Stimulated activated CD8-positive, alpha-beta memory T cell treated with anti-CD3 and anti-CD28 coated beads, Interleukin-4, amount 100 ng/mL, for 24 hours (primary cell): ENCODE results near the gene PLEKHB2.
"Not testable (repeated sequence)": the region's sequence is repeated elsewhere in the genome, so short reads cannot be mapped to it uniquely, and the experiment has no call there.

Source experiments
- DNase-seq: peaks from one replicate; pipeline ENCODE4 v3.0.0-alpha.2; 2020; ENCODE audit warnings: low read depth

The PLEKHB2 gene

DNA sequence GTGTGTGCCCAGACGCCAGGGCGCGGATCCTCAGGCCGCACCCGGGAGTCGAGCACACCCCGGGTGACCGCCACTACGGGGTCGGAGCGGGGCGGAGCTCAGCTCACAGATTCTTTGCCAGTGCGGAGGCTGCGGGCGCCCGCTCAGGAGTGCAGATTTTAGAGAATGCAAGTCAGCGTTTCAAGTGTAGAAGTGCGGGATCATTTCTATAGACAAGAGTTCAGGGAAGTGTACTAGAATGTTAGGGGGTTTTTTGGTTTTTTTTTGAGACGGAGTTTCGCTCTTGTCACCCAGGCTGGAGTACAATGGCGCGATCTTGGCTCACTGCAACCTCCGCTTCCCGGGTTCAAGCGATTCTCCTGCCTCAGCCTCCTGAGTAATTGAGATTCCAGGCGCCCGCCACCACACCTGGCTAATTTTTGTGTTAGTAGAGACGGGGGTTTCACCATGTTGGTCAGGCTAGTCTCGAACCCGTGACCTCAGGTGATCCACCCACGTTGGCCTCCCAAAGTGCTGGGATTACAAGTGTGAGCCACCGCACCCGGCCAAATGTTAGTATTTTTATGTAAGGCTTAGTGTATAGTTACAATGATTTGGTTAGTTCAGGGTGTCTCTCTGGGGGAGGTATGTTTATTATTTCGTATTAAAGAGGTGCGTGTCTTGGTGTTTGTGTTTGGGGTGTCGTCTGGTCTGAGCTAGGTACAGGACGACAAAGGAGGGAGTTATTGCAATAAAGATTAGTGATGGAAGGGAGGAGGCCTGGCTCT is 11.3 kb upstream of the PLEKHB2 start:
- no peak for DNase-seq

DNA sequence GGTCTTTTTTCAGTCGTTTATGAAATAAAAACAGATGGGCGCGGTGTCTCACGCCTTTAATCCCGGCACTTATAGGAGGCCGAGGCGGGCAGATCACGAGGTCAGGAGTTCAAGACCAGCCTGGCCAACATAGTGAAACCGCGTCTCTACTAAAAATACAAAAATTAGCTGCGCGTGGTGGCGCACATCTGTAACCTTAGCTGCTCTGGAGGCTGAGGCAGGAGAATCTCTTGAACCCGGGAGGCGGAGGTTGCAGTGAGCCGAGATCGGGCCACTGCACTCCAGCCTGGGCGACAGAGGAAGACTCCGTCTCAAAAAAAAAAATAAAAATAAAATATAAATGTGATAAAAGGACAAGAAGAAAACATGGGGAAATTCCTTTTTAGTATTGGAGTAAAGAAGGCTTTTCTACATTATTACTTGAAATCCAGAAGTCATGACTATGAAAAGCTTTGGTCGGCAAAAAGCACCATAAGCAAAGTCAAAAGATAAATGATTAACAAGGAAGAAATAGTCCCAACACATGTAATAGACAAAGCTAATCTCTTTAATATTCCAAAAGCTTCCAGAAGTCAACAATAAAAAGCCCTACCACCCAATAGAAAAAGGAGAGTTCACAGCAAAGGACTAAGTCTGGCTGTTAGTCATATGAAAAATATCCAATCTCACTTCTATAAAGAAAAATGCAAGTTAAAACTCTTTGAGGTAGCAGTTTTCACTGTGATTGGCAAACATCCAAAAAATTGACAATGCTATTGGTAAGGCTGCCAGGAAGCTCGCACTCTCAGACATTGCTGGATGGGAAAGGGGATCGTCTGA is 10.5 kb upstream of the PLEKHB2 start:
- no peak for DNase-seq

DNA sequence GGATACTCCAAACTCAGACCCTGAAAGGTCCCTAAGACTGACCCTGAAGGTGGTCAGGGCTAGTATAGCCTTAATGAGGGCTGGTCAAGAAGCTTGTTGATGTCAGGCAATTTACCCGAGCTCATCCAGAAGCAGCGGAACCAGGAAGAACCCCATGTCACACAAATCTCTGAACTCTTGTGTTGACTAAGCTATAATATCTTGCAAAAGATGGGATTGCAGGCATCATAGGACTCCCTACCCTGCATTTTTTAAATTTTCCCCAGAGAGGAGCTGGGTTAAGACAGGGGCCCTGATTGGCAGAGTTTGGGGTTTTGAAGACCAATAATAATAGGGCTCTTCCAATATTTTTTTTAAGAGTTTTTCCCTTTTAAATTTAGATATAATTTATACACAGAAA is 2.0 kb upstream of the PLEKHB2 start:
- no peak for DNase-seq

DNA sequence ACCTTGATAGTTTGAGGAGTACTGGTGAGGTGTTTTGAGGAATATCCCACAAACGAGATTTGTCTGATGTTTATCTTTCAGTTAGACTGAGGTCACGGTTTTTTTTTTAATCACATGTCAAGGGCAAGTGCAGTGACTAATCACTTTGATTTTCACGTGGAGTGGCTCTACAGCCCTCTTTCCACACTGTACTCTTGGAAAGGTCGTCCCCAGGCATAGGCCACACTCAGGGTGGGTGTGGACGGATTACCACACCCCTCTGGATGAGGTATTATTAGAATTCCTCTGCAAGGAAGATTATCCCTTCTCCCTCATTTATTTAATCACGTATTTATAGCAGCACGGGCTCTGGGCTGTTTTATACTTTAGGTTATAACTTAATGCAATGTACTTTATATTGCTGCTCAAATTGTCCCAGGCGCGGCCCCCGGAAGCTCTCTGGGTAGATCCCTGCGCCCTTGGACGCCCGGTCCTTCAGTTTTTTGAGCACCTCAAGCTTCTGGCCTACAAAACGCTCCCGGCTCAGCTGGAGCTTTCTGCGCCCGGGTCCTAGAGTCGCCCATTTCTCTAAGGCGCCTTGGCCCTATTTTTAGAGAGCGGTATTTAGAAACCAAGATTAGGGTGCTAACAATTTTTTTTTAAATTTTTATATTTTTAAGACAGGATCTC is 515 bp upstream of the PLEKHB2 start:
- DNase-seq: peak; percentile 4

DNA sequence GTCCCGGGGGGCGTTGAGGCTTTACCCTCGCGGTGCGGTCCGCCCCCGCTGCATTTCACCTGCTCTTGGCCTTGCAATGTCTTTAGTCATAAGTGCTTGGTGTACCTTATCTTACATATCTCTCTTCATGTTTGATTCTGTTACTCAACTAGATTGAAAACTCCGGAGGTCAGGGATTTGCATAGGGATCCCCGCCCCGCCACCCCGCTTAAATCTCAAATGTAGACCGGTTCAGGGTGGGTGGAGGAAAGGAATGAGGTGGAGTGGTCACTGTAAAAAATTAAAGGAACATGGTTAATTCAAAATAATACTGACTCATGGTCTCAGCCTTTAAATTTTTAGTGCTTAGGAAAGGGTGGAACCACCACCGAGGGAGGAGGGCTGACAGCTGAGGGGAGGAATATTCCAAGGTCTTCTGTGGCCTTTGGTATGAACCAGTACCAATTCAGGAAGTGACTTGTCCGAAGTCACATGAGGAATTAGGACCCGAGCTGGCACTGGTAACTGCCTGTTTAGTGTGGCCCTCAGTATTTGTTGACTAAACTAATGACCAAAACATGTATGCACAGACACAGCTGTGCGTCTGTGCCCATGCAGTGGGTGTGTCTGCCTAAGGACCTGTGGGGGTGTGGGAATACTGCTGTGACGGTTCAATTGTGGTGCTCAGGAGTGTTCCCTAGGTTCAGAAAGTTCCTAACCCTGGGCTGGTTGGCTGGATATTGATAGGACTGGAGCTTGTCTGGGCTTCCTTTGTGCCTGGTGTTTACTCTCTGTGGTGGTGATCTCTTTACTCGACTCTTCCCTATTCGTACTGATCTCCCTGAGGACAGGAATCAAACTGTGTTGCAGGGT is 1.0 kb downstream of the PLEKHB2 start:
- peak; percentile 55 for DNase-seq

DNA sequence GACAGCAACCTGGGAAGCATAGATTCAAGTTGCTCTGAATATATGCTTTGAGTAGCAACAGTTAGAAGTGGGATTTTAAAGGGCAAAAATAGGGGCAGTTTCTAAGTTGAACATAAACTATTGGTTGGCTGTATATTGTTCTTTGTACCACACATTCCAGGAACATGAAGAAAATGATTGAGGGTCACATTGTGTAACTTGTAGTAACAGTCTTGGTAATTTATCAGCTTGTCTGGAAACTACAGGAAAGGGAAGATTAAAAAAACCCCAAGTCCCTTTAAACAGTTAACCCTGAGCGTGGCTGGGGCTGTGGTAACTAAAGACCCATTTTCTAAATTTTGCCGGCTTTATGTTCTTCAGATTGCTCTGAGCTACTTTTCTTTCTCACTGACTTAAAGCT is 7.4 kb downstream of the PLEKHB2 start:
- no peak for DNase-seq

DNA sequence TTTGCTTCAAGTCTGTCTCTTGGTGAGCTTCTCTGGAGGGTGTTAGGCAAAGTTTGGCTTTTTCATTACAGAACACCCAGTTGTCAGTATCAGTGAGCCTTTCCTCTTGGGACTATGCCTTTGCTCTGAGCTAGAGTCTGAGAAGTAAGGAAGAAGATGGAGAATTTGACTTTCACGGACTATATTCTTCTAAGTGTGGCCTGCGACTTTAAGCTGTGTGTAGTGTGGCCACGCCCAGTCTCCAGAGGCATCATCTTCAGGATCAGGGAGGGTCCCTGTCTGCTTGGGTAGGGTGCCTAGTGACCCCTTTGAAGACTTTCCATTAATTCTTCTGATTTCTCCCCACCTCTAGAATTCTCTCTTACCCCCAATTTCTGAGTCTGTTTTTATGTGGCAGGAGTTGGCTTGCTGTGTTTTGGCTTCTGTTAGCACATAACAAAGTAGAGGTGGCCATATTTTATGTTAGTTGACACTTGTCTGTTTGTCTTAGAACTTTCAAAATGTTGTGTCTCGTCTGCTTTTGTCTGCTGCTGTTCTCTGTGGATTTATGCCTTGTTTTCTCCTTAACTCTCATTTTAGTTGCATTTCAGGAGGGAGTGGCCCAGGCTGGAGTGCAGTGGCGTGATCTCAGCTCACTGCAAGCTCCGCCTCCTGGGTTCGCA is 8.6 kb downstream of the PLEKHB2 start:
- no peak for DNase-seq

DNA sequence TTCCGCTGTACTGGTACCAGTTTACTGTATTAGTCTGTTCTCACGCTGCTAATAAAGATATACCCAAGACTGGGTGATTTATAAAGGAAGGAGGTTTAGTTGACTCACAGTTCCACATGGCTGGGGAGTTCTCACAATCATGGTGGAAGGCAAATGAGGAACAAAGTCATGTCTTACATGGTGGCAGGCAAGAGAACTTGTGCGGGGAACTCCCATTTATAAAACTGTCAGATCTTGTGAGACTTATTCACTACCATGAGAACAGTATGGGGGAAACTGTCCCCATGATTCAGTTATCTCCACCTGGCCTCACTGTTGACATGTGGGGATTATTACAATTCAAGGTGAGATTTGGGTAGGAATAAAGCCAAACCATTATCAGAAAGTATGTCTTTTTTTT is 9.8 kb downstream of the PLEKHB2 start:
- DNase-seq: not testable (repeated sequence)

DNA sequence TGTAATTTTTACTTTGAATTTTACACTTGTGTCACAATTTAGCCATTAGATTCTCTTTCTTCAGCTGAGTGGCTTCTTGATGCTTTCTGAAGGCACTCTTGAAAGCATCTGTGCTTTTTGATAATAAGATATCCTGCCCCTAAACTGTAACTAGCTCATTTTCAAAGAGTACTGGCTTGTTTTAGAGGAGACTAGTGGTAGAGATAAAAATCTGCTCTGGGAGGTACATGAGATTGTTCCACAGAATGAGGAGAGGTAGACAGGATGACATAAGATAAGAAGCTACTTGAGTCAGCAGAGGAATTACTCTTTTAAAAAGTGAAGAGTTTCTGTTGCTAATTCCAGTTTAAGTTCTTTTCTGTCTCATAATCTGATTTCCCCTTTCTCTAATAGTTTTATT is 10.6 kb downstream of the PLEKHB2 start:
- no peak for DNase-seq

DNA sequence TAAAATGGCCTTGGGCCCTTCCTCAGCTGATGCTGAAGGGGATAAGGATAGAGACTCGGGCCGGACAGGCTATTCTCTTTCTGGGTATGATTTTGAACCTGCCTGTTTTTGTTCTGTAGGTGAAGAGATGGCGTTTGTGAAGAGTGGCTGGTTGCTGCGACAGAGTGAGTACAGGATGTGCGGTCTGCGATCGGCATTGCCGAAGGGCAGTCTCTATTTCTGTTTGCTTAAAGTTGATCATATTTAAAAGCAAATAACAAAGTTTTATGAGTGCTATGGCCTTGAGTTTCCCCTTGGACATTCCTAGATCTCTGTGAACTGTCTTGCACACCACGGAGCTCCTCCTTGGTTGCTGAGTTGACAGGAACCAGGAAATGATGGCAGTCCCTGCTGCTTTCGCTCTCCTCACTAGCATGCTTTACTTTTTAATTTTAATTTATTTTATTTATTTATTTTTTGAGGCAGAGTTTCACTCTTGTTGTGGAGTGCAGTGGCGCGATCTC is 15.7 kb downstream of the PLEKHB2 start:
- DNase-seq: no peak

DNA sequence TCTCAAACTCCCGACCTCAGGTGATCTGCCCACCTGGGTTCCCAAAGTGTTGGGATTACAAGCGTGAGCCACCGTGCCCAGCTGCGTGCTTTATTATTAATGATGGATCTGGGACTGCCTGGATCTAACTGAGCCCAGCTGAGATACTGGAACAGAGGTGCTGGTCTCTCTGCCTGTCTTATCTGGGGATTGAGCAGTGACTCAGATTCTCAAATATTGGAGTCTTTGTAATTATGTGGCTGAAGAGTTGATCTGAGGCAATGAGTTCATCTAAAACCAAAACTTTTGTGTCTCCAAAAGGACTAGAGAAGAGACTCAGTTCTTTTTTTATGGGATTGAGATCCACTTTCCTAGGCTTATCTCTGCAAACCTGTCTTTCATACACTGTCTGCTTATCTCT is 16.3 kb downstream of the PLEKHB2 start:
- DNase-seq: no peak

DNA sequence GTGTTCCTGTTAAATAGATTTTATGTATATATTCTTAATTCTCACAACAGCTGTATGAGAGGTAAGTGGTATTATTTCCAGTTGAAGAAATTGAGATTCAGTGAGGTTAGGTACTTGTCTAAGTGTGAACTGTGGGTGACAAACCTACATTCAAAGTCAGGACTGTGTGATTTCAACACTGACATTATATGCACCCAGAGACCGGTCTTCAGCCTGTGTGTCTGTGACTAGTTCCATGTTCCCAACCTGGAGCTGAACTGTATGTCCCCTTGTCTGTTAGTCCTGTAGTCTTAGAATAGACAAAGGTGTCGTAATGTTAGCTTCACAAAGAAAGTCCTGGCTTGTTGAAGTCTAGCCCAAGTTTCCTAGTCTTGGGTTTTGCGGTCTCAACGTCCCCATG is 17.4 kb downstream of the PLEKHB2 start:
- DNase-seq: no peak

DNA sequence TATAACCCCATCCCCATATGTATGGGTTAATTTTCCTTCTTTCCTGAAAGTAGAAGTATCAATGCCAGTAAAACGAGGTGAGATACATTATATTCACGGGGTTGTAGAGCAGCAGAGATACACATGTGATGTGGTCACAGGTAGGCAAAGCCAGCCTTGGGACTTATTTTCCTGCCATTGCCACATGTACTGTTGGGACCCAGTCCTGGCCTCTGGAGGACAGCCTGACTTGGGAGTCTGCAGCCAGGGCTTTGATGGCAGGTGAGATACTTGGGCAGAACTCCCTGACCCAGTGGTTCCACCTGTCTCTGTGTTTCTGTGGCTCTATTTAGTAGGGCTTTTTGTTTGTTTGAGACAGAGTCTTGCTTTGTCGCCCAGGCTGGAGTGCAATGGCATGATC is 18.1 kb downstream of the PLEKHB2 start:
- no peak for DNase-seq

DNA sequence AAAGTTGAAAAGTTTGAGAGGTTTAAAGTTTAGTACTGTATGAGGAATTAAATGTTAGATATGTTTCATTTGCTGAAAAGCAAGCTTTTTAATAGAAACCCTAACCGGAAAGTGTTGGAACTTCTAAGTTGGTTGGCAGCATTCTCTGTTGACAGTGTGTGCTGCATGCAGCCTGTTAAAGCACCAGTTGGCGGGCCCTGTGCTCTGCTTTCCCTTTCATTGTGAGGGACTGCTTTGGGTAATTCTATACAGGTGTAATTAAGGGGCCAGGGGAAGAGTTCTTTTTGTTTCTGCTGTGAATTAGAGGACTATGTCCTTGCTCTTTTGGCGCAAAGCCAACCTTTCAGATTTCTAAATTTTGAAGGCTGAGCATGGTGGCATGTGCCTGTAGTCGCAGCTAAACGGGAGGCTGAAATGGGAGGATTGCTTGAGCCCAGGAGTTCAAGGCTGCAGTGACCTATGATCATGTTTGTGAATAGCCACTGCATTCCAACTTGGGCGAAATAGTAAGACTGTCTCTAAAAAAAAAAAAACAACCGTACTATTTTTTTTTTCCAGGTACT is 20.1 kb downstream of the PLEKHB2 start:
- DNase-seq: no peak

DNA sequence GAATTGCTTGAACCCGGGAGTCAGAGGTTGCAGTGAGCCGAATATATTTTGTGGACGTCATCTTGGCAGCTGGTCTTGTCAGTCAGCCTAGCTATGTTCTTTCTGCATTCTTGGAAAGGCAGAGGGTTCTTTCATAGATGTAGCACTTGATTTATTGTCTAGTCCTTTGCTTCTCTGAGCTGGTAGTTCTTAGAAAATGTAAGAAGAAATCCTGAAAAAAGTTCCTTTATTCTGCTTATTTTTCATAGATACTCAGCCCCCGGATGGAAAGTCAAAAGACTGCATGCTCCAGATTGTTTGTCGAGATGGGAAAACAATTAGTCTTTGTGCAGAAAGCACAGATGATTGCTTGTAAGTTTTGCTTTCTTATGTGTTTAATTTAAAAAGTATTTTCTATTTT is 21.3 kb downstream of the PLEKHB2 start:
- DNase-seq: no peak

DNA sequence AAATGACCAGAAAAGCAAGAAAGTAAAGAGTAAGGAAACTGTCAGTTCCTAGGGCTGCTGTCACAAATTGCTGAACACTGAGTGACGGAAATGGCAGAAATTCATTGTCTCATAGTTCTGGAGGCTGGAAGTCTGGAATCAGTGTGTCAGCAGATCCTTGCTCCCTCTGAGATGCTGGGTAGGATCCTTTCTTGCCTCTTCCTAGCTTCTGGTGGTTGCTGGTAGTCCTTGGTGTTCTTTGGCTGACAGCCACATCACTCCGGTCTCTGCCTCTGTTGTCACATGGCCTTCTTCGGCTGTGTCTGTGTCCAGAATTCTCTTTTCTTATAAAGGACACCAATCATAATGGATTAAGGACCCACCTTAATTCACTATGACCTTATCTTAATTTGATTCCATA is 21.9 kb downstream of the PLEKHB2 start:
- no peak for DNase-seq

DNA sequence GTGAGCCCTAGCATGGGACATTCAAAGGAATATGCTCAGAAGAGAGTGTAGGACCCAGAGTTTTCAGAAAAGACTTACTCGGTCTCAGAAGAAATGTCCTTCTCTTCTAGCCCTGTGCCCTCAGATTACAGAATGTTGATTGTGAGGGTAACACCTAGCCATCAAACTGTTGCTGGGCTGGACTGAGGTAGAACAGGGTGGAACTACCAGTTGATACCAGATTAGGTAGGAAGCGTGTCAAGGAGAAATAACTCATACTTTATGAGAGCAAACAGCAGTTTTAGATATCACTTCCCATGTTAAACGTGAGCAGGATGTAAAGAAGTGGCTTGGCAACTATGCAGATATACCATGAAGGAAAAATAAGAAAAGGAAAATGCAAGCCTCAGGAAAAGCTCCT is 22.8 kb downstream of the PLEKHB2 start:
- DNase-seq: no peak

DNA sequence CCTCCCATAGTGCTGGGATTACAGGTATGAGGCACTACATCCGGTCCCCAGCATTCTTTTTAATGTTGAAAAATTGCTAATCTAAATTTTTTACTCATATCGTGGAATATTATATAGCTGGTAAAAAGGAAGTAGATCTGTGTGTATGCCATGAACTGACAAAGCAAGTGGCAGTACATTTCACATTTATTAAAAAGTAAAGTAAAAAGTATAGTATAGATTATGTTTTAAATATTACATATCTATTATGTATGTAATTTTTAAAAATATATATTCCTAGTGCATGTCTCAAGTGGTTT is 25.1 kb downstream of the PLEKHB2 start:
- no peak for DNase-seq

DNA sequence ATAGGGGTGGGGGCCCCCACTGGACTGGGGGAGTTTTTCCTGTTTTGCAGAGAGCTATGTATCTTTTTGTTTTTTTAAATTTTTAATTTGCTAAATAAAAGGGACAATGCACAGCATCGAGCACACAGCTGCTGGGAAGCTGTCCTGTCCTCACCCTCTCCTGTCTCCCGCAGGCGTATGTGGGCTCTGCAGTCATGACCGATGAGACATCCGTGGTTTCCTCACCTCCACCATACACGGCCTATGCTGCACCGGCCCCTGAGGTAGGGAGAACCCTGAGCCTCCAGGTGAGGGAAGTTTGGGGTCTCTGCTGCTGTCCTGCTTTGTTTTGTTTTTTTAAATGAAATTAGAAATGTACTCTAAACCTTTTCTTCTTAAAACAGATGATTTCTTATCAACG is 27.6 kb downstream of the PLEKHB2 start:
- DNase-seq: no peak

DNA sequence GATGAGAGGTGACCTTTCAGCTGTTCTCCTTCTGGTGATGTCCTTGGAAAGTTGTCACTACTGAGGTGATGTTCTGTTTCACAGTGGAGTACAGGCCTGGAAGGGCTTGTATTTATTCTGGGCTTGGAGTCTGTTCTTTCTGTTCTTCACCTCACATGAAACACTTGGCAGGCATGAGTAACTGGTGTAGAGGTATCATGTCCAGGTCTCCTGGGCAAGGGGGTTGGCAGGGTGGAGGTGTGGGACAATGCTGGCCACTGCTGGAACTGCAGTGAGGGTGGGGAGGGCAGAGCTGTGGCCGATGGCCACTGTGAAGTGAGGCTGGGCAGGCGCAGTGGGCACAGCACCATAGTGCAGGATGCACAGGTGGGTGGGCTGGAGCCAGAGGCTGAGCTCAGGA is 35.4 kb downstream of the PLEKHB2 start:
- DNase-seq: no peak

DNA sequence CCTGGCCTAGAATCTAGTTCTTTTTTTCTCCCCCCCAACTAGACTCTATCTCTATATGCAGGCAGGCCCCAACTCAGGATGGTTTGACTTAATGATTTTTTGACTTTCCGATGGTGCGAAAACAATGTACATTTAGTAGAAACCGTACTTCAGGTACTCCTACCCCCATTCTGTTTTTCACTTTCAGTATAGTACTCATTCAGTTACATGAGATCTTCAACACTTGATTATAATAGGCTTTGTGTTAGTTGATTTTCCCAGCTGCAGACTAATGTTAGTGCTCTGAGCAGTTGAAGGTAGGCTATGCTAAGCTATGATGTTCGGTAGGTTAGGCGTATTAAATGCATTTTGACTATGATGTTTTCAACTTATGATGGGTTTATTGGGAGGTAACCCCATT is 37.7 kb downstream of the PLEKHB2 start:
- no peak for DNase-seq
